GM18858 (cell line): Measurements from ENCODE around the gene ZC3H15.

Source experiments
- ATAC-seq: cut with Tn5 transposase; IDR thresholded peaks from one replicate; pipeline ENCODE4 v1.9.1; 2021; ENCODE audit not compliant: unreplicated experiment

Gene ZC3H15

GRCh38 chr2:186540941-186541340 lies 54.9 kb downstream of the ZC3H15 start:
- ATAC-seq: no peak

GRCh38 chr2:186542002-186542401 lies 55.9 kb downstream of the ZC3H15 start:
- no peak for ATAC-seq

GRCh38 chr2:186543561-186544131 lies 57.6 kb downstream of the ZC3H15 start:
- no peak for ATAC-seq

- ATAC-seq: no peak
Observed at GRCh38 chr2:186544255-186544675, 58.2 kb downstream of the ZC3H15 start.

DNA sequence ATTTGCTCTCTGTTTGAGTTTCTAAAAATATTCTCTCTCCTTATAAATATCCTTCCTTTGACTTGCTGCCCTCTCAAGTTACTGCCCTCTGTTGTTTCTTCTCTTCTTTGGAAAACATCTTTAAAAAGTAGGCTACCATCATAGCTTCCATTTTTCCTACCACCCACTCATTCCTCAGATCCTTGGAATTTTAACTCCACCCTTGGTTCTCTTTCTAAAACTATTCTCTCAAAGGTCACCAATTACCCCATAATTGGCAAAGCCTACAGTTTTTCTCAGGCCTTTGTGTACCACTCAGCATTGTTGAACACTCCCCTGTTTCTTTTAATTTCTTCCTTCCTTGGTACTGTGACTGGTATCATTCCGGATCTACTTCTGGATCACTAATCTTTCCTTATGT lies 60.8 kb downstream of the ZC3H15 start:
- ATAC-seq: no peak

- no peak for ATAC-seq
Observed at GRCh38 chr2:186551323-186552050, 65.4 kb downstream of the ZC3H15 start.

DNA sequence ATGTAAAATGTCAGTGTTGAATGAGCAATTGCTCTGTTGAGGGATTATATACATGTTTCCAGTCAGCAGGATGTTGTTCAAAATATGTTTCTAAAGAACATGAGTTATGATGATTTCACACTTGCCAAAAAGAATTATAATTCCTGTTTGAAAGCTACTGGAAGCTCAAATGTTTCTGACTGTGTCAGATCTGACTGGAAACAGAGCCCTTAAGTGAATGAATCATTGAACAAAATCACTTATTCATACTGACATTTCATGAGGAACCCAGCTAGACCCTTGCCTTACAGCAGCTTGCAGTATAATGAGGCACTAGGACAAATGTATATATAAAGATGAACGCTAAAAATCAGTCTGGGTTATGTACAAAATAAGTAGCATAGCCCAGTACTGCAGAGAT lies 68.4 kb downstream of the ZC3H15 start:
- ATAC-seq: no peak

GRCh38 chr2:186554850-186555671 lies 69.0 kb downstream of the ZC3H15 start:
- no peak for ATAC-seq

- ATAC-seq: no peak
Observed at GRCh38 chr2:186558512-186559276, 72.6 kb downstream of the ZC3H15 start.
